ENCODE results near the gene GRB10. TPM values are rescaled to one million over a fixed set of nuclear protein-coding genes. Genes with fewer than 3 reads are reported as not detected.

The GRB10 gene
- total and polyA plus RNA-seq, 2 of the 8 experiments (the other 6 are each of a cell fraction or from before 2014, with no cell fraction given), result 35.7 to 97.0 TPM

DNA sequence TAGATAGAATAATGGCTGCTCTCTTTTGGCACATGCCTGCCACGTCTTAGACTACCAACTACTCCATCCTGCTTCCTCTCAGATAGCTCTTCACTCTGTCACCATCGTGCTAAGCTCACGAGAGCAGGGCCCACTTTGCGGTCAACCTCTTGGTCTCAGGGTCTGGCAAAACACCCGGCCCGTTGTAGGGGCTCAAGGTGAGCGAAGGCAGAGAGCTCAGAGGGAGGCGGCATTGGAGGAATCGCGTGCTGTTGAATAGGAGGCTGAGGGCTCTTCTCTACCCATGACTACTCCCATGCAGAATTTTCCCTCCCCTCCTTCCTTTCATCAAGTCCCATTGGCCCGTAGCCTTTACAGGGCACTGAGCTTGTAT lies 116.6 kb downstream of the GRB10 start (continued):
- TF ChIP-seq RBBP5 (IDR thresholded peaks at IDR 0.05; ENCODE audit: borderline replicate concordance, low read depth, low read length) (no peak), POLR2AphosphoS5 (IDR thresholded peaks at IDR 0.05; ENCODE audit: low read depth, low read length) (no peak), CHD2 (IDR thresholded peaks at IDR 0.05; ENCODE audit: low read length) (no peak)

All from H1 (cell line).